ENCODE measurements around the gene CIAO3. TPM values are rescaled to one million over a fixed set of nuclear protein-coding genes. Genes with fewer than 3 reads are reported as not detected.

Gene CIAO3
- total RNA-seq, 1 donor from 2014 or later = 21.7 TPM

DNA sequence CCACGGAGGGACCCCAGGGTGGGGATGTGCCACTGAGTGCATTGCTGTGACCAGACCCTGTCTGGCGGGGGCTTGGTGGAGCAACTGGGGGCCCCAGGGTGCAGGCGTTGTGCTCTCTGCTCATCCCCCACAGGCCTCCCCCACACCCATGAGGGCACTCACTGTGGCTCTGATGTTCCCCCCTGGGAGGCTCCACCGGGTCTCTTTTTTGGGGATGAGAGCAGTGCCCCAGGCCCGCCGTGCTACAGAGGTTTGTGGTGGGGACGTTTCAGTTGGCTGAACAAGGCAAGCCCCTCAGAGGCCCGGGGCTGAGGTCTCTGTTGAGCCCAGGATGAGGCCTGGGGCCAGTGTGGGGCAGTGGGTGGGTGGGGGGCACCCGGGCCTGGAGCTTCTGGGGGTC, 17.1 kb downstream of the CIAO3 start:
- DNase-seq (ENCODE audit: low read depth) = no peak

DNA sequence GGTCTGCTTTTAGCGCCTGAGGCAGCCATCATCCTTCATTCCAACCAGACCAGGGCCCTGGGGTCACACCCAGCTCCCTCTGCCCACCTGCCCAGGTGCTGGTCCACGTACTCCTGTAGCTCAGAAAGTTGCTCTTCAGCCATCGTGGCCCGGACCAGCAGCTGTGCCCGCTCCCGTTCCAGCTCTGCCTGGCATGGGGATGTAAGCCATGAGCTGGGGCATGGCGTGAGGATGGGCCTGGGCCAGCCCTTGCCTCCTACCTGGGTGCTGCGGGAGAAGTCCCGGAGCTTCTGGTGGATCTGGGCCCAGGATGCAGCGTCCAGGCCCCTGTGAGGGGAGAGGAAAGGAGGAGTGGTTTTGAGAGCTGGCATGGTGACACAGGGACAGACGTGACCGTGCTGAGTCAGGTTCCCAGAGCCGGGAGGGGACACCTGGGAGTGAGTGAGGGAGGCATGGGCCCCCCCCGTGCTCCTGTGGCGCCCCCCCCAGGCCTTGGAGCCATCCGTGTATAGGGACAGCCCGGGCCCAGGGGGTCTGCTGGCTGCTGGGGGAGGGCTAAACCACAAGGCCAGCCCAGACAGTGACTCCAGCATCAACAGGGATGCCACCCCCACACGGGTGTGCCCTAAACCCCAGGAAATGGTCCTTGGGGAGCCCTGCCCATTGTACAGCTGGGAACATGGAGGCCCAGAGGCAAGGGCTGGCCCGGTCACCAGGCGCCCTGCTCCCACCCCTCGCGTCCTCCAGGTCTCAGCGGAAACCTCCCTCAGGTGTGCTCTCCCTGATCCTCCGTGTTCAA, 17.8 kb downstream of the CIAO3 start:
- no peak for DNase-seq (ENCODE audit: low read depth)

DNA sequence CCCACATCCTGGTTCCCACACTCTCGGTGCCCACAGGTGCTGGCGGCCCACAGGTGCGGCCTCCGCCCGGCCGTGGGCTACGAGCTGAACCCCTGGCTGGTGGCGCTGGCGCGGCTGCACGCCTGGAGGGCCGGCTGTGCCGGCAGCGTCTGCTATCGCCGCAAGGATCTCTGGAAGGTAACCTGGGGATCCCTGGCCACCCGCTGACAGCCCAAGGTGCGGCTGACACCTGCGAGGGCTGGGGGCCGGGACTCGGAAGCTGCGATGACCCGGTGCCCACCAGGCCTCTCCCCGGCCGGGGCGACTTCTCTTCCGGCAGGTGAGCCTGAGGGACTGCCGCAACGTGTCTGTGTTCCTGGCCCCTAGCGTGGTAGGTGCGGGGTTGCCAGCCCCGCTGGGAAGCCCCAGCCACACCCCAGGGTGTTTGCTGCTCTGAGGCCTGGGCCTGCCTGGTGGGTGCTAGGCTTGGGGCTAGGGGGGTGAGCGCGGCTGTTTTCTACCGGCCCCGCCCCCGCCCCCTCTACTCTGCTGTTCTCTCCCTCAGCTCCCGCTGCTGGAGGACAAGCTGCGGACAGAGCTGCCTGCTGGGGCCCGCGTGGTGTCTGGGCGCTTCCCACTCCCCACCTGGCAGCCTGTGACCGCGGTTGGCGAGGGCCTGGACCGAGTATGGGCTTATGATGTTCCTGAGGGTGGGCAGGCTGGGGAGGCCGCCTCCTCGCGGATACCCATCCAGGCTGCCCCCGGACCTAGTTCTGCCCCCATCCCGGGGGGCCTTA, 18.8 kb downstream of the CIAO3 start:
- no peak for DNase-seq (ENCODE audit: low read depth)

DNA sequence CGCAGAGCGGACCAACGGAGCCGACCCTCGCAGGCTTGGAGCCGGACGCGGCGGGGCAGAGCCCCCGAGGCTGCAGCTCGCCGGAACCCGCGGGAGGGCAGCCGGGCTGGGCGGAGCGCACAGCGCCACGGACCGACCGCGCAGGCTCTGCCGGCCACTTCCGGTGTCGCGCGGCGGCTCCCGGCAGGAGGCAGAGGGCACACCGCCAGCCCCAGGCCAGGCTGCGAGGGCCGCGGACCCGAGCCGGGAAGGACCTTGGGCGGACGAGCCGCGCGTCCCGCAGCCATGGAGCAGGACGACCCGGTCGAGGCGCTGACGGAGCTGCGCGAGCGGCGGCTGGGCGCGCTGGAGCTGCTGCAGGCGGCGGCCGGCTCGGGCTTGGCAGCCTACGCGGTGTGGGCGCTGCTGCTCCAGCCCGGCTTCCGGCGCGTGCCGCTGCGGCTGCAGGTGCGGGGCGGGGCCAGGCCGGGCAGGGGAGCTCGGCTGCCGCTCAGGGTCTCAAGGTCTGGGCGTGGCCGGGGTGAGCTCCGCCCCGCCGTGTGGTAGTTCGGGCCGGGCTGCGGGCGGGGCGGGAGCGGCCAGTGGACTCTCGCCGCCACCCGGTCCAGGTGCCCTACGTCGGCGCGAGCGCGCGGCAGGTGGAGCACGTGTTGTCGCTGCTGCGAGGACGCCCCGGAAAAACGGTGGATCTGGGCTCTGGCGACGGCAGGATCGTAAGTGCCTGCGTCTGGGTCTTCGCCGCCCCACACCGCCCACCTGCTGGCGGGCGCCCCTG, 19.6 kb downstream of the CIAO3 start, which contains the start of gene ANTKMT:
ANTKMT (plus strand) TSS at position 157 of the 775 bp plus-strand sequence; CDS start at position 286, 129 bp downstream.
- peak; percentile 44 for DNase-seq (ENCODE audit: low read depth)

DNA sequence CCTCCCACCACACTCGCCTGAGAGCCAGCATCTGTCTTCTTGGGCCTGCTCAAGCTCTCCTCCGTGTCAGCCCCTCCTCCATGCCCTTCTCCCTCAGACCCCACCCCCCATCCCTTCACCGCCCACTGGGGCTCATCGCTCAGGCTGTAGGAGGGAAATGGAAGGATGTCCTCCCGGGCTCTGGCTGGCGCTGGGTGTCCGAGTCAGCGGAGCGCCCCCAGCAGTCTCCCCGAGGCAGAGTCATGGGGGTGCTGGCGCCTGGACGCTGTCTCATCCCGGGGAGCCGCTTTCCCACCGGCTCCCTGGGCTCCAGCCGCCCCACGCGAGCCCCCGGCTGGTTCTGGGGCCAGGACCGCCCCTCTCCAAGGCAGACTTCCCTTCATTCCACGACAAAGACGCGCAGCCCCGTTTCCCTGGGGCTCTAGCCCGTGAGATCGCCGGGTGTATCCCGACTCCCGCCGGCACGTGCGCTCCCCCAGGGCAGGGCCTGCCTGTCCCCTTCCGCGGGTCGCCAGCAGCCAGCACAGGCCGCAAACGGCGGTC, 20.3 kb downstream of the CIAO3 start:
- DNase-seq (ENCODE audit: low read depth) = peak; percentile 31

DNA sequence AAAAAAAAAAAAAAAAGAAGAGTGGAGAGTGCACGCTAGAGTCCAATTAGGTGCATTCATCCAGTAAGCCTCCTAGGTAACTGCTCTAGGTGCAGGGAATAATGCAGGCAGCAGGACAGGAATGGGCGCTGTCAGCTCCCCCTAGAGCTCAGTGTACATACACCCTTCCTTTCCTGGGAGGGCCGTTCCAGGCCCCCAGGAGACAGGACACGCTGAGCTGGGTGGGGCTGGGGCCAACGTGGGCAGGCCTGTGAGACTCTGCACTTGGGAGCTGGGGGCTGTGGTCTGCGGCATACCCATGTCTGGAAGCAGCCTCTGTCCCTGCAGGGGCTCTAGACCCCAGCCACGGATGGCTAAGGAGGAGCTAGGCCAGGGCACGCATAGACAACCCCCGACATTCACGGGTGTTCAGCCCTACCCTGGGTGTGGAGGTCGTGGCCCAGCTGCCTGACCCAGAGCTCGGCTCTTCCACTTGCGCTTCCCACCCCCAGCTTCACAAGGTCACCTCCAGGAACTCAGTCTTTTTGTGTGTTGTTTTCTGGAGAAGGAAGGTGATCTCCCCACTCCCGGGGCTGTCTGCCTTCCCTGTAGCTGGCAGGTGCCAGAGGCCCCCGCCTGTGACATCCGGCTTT, 20.9 kb downstream of the CIAO3 start:
- DNase-seq (ENCODE audit: low read depth) = peak; percentile 23

DNA sequence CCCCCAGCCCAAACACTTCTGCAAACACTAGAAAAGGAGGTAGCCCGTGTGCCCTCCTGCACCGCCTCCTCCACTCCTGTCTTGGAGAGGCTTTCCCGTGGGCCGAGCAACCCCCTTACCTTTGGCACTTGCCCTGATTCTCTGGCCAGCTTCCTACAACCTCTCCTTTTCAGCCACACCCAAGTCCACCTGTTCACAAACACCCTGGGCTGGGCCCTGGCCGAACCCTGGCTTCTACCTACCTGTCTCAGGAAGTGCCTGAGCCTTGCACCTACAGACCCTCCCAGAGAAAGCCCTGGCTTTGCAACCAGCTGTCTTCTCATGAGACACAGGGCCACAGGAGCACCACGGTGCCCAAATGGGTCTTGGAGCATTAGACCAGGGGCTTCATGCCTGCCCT, 21.9 kb downstream of the CIAO3 start:
- DNase-seq (ENCODE audit: low read depth) = no peak

DNA sequence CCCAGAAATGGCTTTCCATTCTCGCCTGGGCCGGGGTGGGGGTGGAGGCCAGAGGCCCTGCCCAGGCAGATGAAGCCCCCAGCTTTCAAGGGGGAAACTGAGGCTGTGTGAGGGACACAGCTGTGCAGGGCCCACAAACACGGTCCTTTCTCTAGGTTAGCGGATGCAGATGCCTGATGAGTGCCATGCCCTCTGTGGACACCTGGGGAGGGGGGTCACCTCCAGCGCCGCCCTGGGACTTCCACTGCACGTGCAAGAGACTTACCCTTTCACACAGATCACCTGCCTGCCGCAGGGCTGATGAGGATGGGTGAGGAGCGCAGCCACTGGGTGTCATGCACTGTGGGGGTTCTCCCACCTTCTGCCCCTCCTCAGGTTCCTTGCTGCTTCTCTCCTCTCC, 22.4 kb downstream of the CIAO3 start:
- DNase-seq (ENCODE audit: low read depth) = no peak

DNA sequence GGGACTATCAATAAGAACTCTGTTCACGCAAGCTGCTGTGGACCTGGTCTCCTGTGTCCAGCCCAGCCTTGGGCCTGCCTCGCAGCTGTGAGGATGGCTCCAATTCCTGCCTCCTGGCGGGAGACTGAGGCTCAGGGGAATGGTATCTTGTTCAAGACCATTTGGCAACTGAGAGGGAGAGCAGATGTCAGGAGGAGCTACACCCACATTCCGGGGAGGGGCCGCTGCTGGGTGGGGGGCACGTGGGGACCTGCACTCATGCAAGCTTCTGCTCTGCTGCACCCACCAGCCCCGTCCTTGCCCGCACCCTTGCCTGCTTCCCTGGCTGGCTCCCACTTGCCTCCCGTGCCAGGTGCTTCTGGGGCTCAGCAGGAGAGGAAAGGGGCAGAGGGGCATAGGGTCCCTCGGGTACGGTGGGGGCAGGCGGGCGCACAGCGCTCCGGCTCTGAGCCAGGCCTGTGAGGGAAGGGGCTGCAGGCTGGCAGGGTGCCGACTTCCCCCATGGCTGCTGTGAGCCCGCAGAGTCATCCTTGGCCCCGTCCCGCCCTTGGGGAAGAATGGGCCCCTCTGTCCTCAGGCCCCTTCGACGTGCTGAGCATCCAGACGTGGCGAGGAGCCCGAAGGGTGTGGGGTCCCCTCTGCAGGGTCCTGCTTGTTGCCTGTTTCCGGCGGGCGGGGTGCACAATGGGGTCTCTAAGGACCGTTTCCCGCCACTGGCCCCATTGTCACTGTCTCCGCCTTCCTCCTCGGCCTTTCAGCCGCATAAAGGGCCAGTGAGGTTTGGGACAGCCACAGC, 23.1 kb downstream of the CIAO3 start:
- no peak for DNase-seq (ENCODE audit: low read depth)

DNA sequence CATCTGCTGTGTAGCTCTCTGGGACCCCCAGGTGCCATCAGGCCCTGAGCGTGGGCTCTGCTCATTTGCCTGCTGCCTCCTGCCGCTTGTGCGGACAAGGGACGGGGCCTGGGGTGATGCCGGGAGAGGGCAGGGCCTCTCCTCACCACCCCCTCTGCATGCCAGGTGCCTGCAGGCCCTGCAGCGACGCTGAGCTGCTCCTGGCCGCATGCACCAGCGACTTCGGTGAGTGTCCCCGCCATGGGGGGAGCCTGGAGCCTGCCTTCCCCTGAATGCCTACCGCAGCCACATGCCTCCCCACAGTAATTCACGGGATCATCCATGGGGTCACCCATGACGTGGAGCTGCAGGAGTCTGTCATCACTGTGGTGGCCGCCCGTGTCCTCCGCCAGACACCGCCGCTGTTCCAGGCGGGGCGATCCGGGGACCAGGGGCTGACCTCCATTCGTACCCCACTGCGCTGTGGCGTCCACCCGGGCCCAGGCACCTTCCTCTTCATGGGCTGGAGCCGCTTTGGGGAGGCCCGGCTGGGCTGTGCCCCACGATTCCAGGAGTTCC, 23.9 kb downstream of the CIAO3 start:
- DNase-seq (ENCODE audit: low read depth) = no peak

DNA sequence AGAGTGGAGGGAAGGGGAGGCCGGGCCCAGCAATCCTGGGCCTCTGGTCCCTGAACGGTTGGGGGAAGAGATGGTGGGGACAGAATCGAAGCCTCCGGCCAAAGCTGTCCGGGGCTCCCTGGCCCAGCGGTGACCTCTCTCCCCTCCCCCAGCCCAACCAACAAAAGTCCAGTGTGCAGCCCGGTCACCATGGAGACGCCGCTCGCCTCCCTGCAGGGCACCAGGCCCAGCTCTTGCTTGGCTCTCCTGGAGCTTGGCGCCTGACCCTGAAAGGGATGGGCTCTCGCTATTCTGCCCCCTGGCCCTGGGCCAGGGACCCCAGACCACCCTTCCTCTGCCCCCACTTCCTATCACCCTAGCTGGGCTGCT, 24.6 kb downstream of the CIAO3 start:
- DNase-seq (ENCODE audit: low read depth) = peak; percentile 35

DNA sequence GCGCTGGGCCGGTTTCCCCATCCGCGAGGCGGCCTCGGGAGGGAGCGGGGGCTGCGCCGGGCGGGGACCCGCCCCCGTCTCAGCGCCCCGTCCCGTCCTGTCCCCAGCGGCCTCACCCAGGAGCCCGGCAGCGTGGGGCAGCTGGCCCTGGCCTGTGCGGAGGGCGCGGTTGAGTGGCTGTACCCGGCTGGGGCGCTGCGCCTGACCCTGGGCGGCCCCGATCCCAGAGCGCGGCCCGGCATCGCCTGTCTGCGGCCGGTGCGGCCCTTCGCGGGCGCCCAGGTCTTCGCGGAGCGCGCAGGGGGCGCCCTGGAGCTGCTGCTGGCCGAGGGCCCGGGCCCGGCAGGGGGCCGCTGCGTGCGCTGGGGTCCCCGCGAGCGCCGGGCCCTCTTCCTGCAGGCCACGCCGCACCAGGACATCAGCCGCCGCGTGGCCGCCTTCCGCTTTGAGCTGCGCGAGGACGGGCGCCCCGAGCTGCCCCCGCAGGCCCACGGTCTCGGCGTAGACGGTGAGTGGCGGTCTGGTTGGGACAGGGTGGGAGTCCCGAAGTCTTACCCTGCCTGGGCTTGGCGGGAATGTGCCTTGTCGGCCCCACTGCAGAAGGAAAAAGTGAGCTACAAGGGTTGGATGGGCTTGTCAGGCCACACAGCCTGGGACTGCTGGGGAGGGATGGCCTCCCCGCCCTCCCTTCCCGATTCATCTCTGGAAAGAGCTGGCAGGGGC, 25.2 kb downstream of the CIAO3 start:
- no peak for DNase-seq (ENCODE audit: low read depth)

DNA sequence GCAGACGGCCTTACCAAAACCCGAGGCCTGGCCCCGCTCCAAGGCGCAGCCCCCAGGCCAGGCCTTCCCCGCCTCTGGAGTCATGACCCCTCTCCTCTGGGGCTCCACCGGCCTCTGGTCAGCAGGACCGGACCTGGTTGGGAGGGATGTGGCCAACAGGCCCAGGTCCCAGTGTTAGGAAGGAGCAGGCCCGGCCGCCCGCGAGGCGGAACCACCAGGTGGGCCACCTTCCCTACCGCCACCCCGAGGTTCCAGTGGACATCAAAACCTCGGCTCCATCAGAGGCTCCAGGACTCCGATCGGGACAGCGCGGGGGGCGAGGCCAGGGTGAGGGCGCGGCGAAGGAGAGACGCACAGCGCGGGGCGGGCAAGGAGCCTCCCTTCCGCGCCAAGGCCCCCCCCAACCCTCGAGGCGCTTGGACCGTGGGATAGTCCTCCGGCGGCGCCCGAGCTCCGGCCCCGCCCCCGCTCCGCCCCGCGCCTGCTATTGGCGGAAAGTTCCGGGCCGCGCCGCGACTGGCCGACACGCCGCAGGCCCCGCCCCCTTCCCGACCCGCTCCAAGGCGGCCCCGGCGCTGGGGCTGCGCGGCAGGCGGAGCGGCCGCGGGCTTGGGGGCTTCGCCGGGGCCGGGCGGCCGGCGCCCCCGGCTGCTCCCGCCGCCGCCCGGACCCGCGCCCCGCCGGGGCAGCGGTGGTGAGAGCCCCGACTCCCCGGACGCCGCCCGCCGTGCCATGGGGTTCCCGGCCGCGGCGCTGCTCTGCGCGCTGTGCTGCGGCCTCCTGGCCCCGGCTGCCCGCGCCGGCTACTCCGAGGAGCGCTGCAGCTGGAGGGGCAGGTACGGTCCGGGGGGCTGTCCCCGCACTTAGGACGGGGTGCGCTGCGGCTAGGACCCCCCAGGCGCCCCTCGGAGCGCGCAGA, 26.0 kb downstream of the CIAO3 start, which contains the start of gene METRN:
METRN (plus strand) TSS at position 561 of the 919 bp plus-strand sequence; CDS start at position 733, 172 bp downstream.
- DNase-seq (ENCODE audit: low read depth) = peak; percentile 30

DNA sequence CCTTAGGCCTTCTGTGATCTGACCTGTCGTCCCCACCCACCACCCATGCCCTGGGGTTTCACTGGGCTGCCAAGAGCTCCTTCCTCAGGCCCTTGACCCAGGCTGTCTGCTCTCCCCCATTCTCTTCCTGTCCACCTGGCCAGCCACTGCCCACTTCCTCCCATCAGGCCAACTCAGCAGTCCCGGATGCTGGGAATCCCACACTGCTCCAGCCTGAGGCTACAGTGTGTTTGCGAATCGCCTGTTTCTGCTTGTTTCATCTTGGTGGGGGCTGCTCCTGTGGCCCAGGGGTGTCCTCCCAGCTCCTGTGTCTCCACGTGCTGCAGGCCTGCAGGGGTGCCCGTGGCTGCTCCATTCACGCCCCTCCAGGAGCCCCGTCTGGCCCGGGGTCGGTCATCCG, 26.7 kb downstream of the CIAO3 start:
- no peak for DNase-seq (ENCODE audit: low read depth)

DNA sequence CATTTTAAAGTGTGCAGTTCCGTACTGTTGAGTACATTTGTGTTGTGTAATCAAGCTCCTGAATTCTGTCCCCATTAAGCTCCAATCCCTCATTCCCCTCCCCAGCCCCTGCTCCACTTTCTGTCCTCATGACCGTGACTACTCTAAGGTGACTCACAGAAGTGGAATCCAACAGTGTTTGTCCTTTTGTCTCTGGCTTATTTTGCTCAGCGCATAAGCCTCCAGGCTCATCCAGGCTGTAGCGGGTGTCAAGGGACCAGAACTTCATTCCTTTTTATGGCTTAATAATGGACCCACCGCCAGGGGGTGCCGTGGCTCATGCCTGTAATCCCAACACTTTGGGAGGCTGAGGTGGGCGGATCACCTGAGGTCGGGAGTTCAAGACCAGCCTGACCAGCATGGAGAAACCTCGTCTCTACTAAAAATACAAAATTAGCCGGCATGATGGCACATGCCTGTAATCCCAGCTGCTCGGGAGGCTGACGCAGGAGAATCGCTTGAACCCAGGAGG, 28.0 kb downstream of the CIAO3 start:
- peak; percentile 98 for DNase-seq (ENCODE audit: low read depth)

DNA sequence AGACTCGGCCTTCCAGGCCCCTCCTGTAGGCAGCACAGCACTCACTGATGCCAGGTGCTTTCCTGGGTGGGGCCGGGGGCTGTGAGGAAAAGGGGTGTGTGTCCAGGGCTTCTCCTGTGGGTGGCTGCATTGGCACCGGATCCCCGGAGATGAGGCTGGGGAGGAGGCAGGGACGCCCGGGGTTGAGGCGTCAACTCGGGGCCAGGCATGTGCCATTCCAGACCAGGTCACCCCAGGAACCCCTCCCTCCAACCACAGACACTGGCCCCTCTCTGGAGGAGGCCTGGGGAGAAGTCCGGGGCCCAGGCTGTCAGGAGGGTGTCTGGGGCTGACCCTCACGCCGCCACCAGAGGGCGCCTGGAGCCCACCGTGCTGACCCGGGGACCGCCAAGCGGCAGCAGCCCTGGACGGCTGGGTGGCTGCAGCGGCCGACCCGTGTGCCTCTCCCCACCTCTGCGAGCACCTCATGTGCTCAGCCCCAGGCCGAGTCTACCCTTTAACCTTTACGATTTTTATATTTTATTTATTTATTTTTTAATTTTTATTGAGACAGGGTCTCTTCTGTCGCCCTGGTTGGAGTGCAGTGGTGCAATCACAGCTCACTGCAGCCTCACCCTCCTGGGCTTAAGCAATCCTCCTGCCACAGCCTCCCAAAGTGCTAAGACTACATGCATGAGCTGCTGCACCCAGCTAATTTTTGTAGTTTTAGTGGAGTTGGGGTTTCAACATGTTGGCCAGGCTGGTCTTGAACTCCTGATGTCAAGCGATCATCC, 29.1 kb downstream of the CIAO3 start:
- DNase-seq (ENCODE audit: low read depth) = peak; percentile 15

DNA sequence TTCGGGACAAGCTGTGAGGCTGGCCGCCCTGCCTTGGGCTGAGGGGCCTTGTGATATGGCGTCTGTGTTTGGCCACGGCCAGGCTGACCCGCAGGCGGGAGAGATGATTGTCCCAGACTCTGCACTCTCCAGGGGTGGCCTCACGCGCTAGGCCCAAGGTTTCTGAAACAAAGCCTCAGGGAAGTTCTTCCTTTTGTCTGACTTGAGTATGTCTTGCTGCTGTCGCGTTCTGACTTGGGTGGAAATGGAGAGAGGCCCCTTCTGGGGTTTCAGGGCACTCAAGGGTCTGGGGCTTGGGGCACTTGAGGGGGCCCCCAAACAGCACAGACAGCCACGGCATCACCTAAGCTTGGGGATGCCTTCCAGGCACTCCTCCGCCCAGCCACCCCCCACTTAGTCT, 29.7 kb downstream of the CIAO3 start:
- no peak for DNase-seq (ENCODE audit: low read depth)

Data from renal cortical epithelial cell (primary cell).